Right cardiac atrium (tissue), 5 donors: ENCODE data around the gene TFAP2D. TPM values are rescaled to one million over a fixed set of nuclear protein-coding genes. Genes with fewer than 3 reads are reported as not detected.

Experiments
- ATAC-seq, 2 donors: fragments of 200-7000 bp; cut with Tn5 transposase; one replicate each; pipeline versions ENCODE4 v1.8.0 to v1.9.1; 2020; ENCODE audit warnings: moderate library complexity in 2 of 2, mild to moderate bottlenecking in 1 of 2
- DNase-seq, 3 donors: peaks; one replicate each; pipeline ENCODE4 v3.0.0-alpha.2; 2020
- H3K27ac ChIP-seq: one replicate; pipeline ENCODE4 v1.5.1; 2013; ENCODE audit warnings: mild to moderate bottlenecking, low read length, control low read depth, moderate library complexity
- H3K27me3 ChIP-seq: one replicate; pipeline ENCODE4 v1.6.1; 2013; ENCODE audit not compliant: control insufficient read depth, insufficient read depth
- H3K4me1 ChIP-seq: one replicate; pipeline ENCODE4 v1.6.1; 2013; ENCODE audit warnings: low read length; ENCODE audit not compliant: control insufficient read depth, insufficient read depth
- H3K4me3 ChIP-seq: one replicate; pipeline ENCODE4 v1.5.1; 2013; ENCODE audit warnings: low read length, control low read depth
- H3K9me3 ChIP-seq: one replicate; pipeline ENCODE4 v1.6.1; 2013; ENCODE audit warnings: low read length; ENCODE audit not compliant: control insufficient read depth
- WGBS: extraction: QIAGEN DNeasy Blood & Tissue Kit; methylation state at CpG from one replicate; pipeline ENCODE4 v1.1.7; 2013; 5-methylcytosine and 5-hydroxymethylcytosine counted together
- intact Hi-C, 4 donors: fragments of 100-400 bp; cut with DNase I; formaldehyde crosslinking; loops; one replicate each; pipeline versions ENCODE4 v1.11.0 to v1.14.0; 2022 to 2023
- long read RNA-seq, 4 donors: library from polyadenylated mRNA; unstranded; transcript quantifications; one replicate each; pipeline ENCODE4 v2.0.0, GENCODE V29; 2020 to 2021
- polyA plus RNA-seq: library from polyadenylated mRNA; stranded (reverse); fragments of 200-250 nt; gene quantifications from one replicate; pipeline ENCODE4 v1.2.3, GENCODE V29; 2013
- total RNA-seq, 4 donors: library from RNA; stranded (reverse); fragmentation: NEBNext Ultra II Directional; extraction: Animal tissue kit (Norgen Biotek cat#: 25700); gene quantifications; one replicate each; pipeline ENCODE4 v1.2.1, GENCODE V29; 2021
- donor health status: healthy with polysubstance abuse.
- donor health status: DM: no; HTN: yes; CAD: no.
- donor health status: DM: no; HTN: no; CAD: no.
- donor health status: DM: no; HTN: yes; CAD: no; lungs with severe emphysema.
- donor health status: DM: yes; HTN: yes; CAD: no.

Gene TFAP2D
- total RNA-seq, result not detected
- polyA plus RNA-seq, result not detected
- long read RNA-seq, donor 1, result 0 reads
- long read RNA-seq, donor 2, result 0 reads
- long read RNA-seq, donor 3, result 0 reads
- long read RNA-seq, donor 4, result 0 reads

- intact Hi-C loops, result no loop called here
- H3K27ac ChIP-seq, result no peak within 1 kb of the TSS
- DNase-seq, result no peak
- H3K9me3 ChIP-seq, result no peaks in the 10 kb centered on the region
- no peaks in the 10 kb centered on the region for H3K27me3 ChIP-seq
- ATAC-seq, result no peak
- no peaks in the 10 kb centered on the region for H3K4me1 ChIP-seq
- H3K4me3 ChIP-seq, result no peak within 1 kb of the TSS
- WGBS, result 1% methylated on average over 4 of the region's 4 CpGs
Observed at GRCh38 chr6:50713226-50713625, at the start of gene TFAP2D. TSS of gene TFAP2D (plus strand) at chr6:50713526. CDS start at chr6:50714056, 530 bp downstream.

- Histone ChIP-seq H3K27me3 (no peaks in the 10 kb centered on the region), H3K27ac (no peak overlapping the region), H3K4me1 (no peaks in the 10 kb centered on the region), H3K9me3 (no peaks in the 10 kb centered on the region), H3K4me3 (no peak overlapping the region)
- no peak for DNase-seq
- intact Hi-C loops, result no loop called here
- WGBS, result 91% methylated on average over 1 of the region's 1 CpG
- no peak for ATAC-seq
Observed at GRCh38 chr6:50663806-50664205, 49.5 kb upstream of the TFAP2D start.

GRCh38 chr6:50666089-50666488, 47.2 kb upstream of the TFAP2D start:
- no peak for ATAC-seq
- intact Hi-C loops, result no loop called here
- DNase-seq, result no peak
- 89% methylated on average over 3 of the region's 3 CpGs for WGBS
- Histone ChIP-seq H3K27me3 (no peaks in the 10 kb centered on the region), H3K4me1 (no peaks in the 10 kb centered on the region), H3K27ac (no peak overlapping the region), H3K4me3 (no peak overlapping the region), H3K9me3 (no peaks in the 10 kb centered on the region)

- intact Hi-C loops, result no loop called here
- no peak for DNase-seq
- H3K4me3 ChIP-seq, result no peak overlapping the region
- H3K9me3 ChIP-seq, result no peaks in the 10 kb centered on the region
- WGBS, result 60% methylated on average over 4 of the region's 4 CpGs
- H3K27ac ChIP-seq, result no peak overlapping the region
- ATAC-seq, result no peak
- no peaks in the 10 kb centered on the region for H3K27me3 ChIP-seq
- H3K4me1 ChIP-seq, result no peaks in the 10 kb centered on the region
Observed at GRCh38 chr6:50681213-50681824, 32.0 kb upstream of the TFAP2D start.

- WGBS, result 78% methylated on average over 3 of the region's 3 CpGs
- ATAC-seq (no peak), DNase-seq (no peak)
- H3K27ac ChIP-seq, result no peak overlapping the region
- intact Hi-C loops, result no loop called here
- H3K4me3 ChIP-seq, result no peak overlapping the region
- H3K4me1 ChIP-seq, result no peaks in the 10 kb centered on the region
- H3K27me3 ChIP-seq, result no peaks in the 10 kb centered on the region
- no peaks in the 10 kb centered on the region for H3K9me3 ChIP-seq
Observed at GRCh38 chr6:50689210-50689609, 24.1 kb upstream of the TFAP2D start.

- DNase-seq, result no peak
- intact Hi-C loops, result no loop called here
- no peak for ATAC-seq
- H3K9me3 ChIP-seq, result no peaks in the 10 kb centered on the region
- WGBS, result 64% methylated on average over 4 of the region's 4 CpGs
- no peaks in the 10 kb centered on the region for H3K4me1 ChIP-seq
- no peaks in the 10 kb centered on the region for H3K27me3 ChIP-seq
- no peak overlapping the region for H3K4me3 ChIP-seq
- no peak overlapping the region for H3K27ac ChIP-seq
Observed at GRCh38 chr6:50691814-50692495, 21.4 kb upstream of the TFAP2D start.

GRCh38 chr6:50698546-50698945, 14.8 kb upstream of the TFAP2D start:
- no peak for ATAC-seq
- no peaks in the 10 kb centered on the region for H3K4me1 ChIP-seq
- intact Hi-C loops, result no loop called here
- H3K9me3 ChIP-seq, result no peaks in the 10 kb centered on the region
- H3K27me3 ChIP-seq, result no peaks in the 10 kb centered on the region
- H3K27ac ChIP-seq, result no peak overlapping the region
- H3K4me3 ChIP-seq, result no peak overlapping the region
- DNase-seq, result no peak

- ATAC-seq, result no peak
- intact Hi-C loops, result no loop called here
Observed at GRCh38 chr6:50699051-50699775, 14.1 kb upstream of the TFAP2D start.

GRCh38 chr6:50706575-50706974, 6.8 kb upstream of the TFAP2D start:
- Histone ChIP-seq H3K27me3 (no peaks in the 10 kb centered on the region), H3K4me1 (no peaks in the 10 kb centered on the region), H3K27ac (no peak overlapping the region), H3K4me3 (no peak overlapping the region), H3K9me3 (no peaks in the 10 kb centered on the region)
- intact Hi-C loops, result no loop called here
- ATAC-seq, result peak in 1 of 2 donors; percentile 14
- no peak for DNase-seq
- 2% methylated on average over 23 of the region's 23 CpGs for WGBS

More at GRCh38 chr6:50699051-50699775, 14.1 kb upstream of the TFAP2D start:
- WGBS, result 21% methylated on average over 11 of the region's 11 CpGs
- Histone ChIP-seq H3K4me3 (no peak overlapping the region), H3K4me1 (no peaks in the 10 kb centered on the region), H3K27me3 (no peaks in the 10 kb centered on the region), H3K27ac (no peak overlapping the region), H3K9me3 (no peaks in the 10 kb centered on the region)
- no peak for DNase-seq

- Histone ChIP-seq H3K27me3 (no peaks in the 10 kb centered on the region), H3K4me1 (no peaks in the 10 kb centered on the region), H3K9me3 (no peaks in the 10 kb centered on the region), H3K4me3 (no peak overlapping the region), H3K27ac (no peak overlapping the region)
- intact Hi-C loops, result no loop called here
- no peak for DNase-seq
- 1% methylated on average over 7 of the region's 7 CpGs for WGBS
- ATAC-seq, result no peak
Observed at GRCh38 chr6:50707191-50707590, 6.1 kb upstream of the TFAP2D start.

- intact Hi-C loops, result no loop called here
- ATAC-seq (peak in 1 of 2 donors; percentile 44), DNase-seq (peak; percentile 27 to 56 (median 28))
- 2% methylated on average over 27 of the region's 27 CpGs for WGBS
- no peak overlapping the region for H3K27ac ChIP-seq
- H3K4me3 ChIP-seq, result no peak overlapping the region
- H3K4me1 ChIP-seq, result no peaks in the 10 kb centered on the region
- no peaks in the 10 kb centered on the region for H3K27me3 ChIP-seq
- H3K9me3 ChIP-seq, result no peaks in the 10 kb centered on the region
Observed at GRCh38 chr6:50707652-50708300, 5.5 kb upstream of the TFAP2D start.
